Neural cell (in vitro differentiated cells): ENCODE data around the gene PFKL.

ENCODE experiments used
- CTCF ChIP-seq: fragments of 450-650 bp; IDR thresholded peaks from 2 replicates; pipeline ENCODE4 v1.5.1; 2014; ENCODE audit warnings: antibody characterized with exemption, mild to moderate bottlenecking, moderate library complexity; ENCODE audit not compliant: poor library complexity, severe bottlenecking
- EP300 ChIP-seq: fragments of 450-650 bp; conservative IDR thresholded peaks from 2 replicates; pipeline ENCODE4 v1.6.1; 2014; ENCODE audit warnings: antibody characterized with exemption, mild to moderate bottlenecking, moderate library complexity; ENCODE audit not compliant: poor library complexity, severe bottlenecking
- EZH2 ChIP-seq: fragments of 200-600, 300-800 bp; shearing (Covaris generic), sonication (generic); IDR thresholded peaks from 2 replicates; pipeline ENCODE4 v1.6.1; 2014; ENCODE audit warnings: antibody characterized with exemption, low read length, borderline replicate concordance, mild to moderate bottlenecking; ENCODE audit not compliant: insufficient read depth, poor library complexity, severe bottlenecking
- MXI1 ChIP-seq: fragments of 450-650 bp; conservative IDR thresholded peaks from 2 replicates; pipeline ENCODE4 v1.6.1; 2014; ENCODE audit warnings: antibody characterized with exemption, mild to moderate bottlenecking; ENCODE audit not compliant: poor library complexity, severe bottlenecking
- POLR2AphosphoS5 ChIP-seq: IDR thresholded peaks from 2 replicates; pipeline ENCODE4 v1.6.1; 2012
- RAD21 ChIP-seq: fragments of 450-650 bp; conservative IDR thresholded peaks from 2 replicates; pipeline ENCODE4 v1.6.1; 2014; ENCODE audit warnings: antibody characterized with exemption, mild to moderate bottlenecking, moderate library complexity
- SMC3 ChIP-seq: fragments of 450-650 bp; conservative IDR thresholded peaks from 2 replicates; pipeline ENCODE4 v1.6.1; 2014; ENCODE audit warnings: antibody characterized with exemption, mild to moderate bottlenecking, moderate library complexity; ENCODE audit not compliant: poor library complexity
- TAF1 ChIP-seq: IDR thresholded peaks from 2 replicates; pipeline ENCODE4 v1.6.1; 2012; ENCODE audit warnings: low read depth
- TF ChIP-seq, protein P1 (sequence below): IDR thresholded peaks from 2 replicates; pipeline ENCODE4 v1.6.1; 2012; ENCODE audit warnings: borderline replicate concordance

- TF ChIP-seq CTCF: no peak
- no peak for TF ChIP-seq EZH2
- no peak for TF ChIP-seq SMC3
- no peak for TF ChIP-seq POLR2AphosphoS5
- TF ChIP-seq, protein P1, sequence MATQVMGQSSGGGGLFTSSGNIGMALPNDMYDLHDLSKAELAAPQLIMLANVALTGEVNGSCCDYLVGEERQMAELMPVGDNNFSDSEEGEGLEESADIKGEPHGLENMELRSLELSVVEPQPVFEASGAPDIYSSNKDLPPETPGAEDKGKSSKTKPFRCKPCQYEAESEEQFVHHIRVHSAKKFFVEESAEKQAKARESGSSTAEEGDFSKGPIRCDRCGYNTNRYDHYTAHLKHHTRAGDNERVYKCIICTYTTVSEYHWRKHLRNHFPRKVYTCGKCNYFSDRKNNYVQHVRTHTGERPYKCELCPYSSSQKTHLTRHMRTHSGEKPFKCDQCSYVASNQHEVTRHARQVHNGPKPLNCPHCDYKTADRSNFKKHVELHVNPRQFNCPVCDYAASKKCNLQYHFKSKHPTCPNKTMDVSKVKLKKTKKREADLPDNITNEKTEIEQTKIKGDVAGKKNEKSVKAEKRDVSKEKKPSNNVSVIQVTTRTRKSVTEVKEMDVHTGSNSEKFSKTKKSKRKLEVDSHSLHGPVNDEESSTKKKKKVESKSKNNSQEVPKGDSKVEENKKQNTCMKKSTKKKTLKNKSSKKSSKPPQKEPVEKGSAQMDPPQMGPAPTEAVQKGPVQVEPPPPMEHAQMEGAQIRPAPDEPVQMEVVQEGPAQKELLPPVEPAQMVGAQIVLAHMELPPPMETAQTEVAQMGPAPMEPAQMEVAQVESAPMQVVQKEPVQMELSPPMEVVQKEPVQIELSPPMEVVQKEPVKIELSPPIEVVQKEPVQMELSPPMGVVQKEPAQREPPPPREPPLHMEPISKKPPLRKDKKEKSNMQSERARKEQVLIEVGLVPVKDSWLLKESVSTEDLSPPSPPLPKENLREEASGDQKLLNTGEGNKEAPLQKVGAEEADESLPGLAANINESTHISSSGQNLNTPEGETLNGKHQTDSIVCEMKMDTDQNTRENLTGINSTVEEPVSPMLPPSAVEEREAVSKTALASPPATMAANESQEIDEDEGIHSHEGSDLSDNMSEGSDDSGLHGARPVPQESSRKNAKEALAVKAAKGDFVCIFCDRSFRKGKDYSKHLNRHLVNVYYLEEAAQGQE: no peak
- no peak for TF ChIP-seq TAF1
- no peak for TF ChIP-seq RAD21
- TF ChIP-seq EP300: no peak
- TF ChIP-seq MXI1: no peak
These were observed 24.4 kb downstream of the PFKL start for GRCh38 chr21:44324106-44324853.
